OCI-LY7 (cell line): ENCODE data around the gene SPATA21. TPM values are rescaled to one million over a fixed set of nuclear protein-coding genes. Genes with fewer than 3 reads are reported as not detected.

Experiments used
- BruUV-seq: library from RNA; stranded (reverse); fragments of 400-500 nt; replicated peaks from 2 replicates; lab custom pipeline; 2021; lab: Mats Ljungman, UMichigan
- CTCF ChIA-PET: fragments of 300-600 bp; sonication (Branson Sonifier 250); formaldehyde crosslinking; loops from one replicate; lab custom pipeline; 2022; ENCODE audit warnings: antibody characterized with exemption; ENCODE audit not compliant: unreplicated experiment; lab: Charles Lee
- POLR2A ChIA-PET: fragments of 300-600 bp; sonication (Branson Sonifier 250); formaldehyde crosslinking; loops from one replicate; lab custom pipeline; 2022; ENCODE audit warnings: antibody characterized with exemption; lab: Charles Lee
- DNase-seq: peaks from one replicate; pipeline ENCODE4 v3.0.0-alpha.2; 2015; ENCODE audit warnings: low spot score
- H2AFZ ChIP-seq: fragments of 200-600 bp; sonication (generic), shearing (Covaris generic); 2 replicates; pipeline ENCODE4 v1.6.1; 2014; ENCODE audit warnings: mild to moderate bottlenecking, antibody characterized with exemption, low read length, moderate library complexity
- H3K27ac ChIP-seq: fragments of 200-600 bp; sonication (generic); 2 replicates; pipeline ENCODE4 v1.5.1; 2014; ENCODE audit warnings: mixed run types, low read depth, mild to moderate bottlenecking, moderate library complexity, low read length, inconsistent platforms; ENCODE audit not compliant: poor library complexity, severe bottlenecking
- H3K36me3 ChIP-seq: fragments of 200-600 bp; sonication (generic); 2 replicates; pipeline ENCODE4 v1.6.1; 2014; ENCODE audit warnings: mild to moderate bottlenecking, antibody characterized with exemption, low read length, moderate library complexity, mixed read lengths; ENCODE audit not compliant: insufficient read depth
- H3K4me1 ChIP-seq: fragments of 200-600 bp; sonication (generic); 2 replicates; pipeline ENCODE4 v1.5.1; 2014; ENCODE audit warnings: mild to moderate bottlenecking, low read length; ENCODE audit not compliant: insufficient read depth, poor library complexity, severe bottlenecking
- H3K4me2 ChIP-seq: fragments of 200-600 bp; sonication (generic); 2 replicates; pipeline ENCODE4 v1.6.1; 2014; ENCODE audit warnings: mild to moderate bottlenecking, low read length
- H3K4me3 ChIP-seq: fragments of 200-600 bp; sonication (generic); 2 replicates; pipeline ENCODE4 v1.5.1; 2014; ENCODE audit warnings: mild to moderate bottlenecking, low read depth, low read length; ENCODE audit not compliant: poor library complexity, severe bottlenecking
- H3K79me2 ChIP-seq: fragments of 200-600 bp; sonication (generic); 2 replicates; pipeline ENCODE4 v1.6.1; 2016; ENCODE audit warnings: low read depth, mild to moderate bottlenecking, low read length, moderate library complexity, mixed read lengths; ENCODE audit not compliant: insufficient read depth
- H3K9me2 ChIP-seq: fragments of 200-600 bp; sonication (generic); 2 replicates; pipeline ENCODE4 v1.6.1; 2016; ENCODE audit warnings: mild to moderate bottlenecking, low read length, mixed read lengths; ENCODE audit not compliant: insufficient read depth
- H3K9me3 ChIP-seq: fragments of 200-600 bp; sonication (generic); 2 replicates; pipeline ENCODE4 v1.6.1; 2014; ENCODE audit warnings: mild to moderate bottlenecking, mixed run types, low read length, mixed read lengths
- H4K20me1 ChIP-seq: fragments of 200-600 bp; sonication (generic); 2 replicates; pipeline ENCODE4 v1.6.1; 2014; ENCODE audit warnings: mild to moderate bottlenecking, antibody characterized with exemption, low read length, moderate library complexity, mixed read lengths; ENCODE audit not compliant: insufficient read depth
- EZH2phosphoT487 ChIP-seq: fragments of 200-600 bp; sonication (generic); IDR thresholded peaks from 2 replicates; pipeline ENCODE4 v1.6.1; 2018; ENCODE audit warnings: low read depth, borderline replicate concordance, mild to moderate bottlenecking, mixed run types, antibody characterized with exemption, low read length, moderate library complexity, mixed read lengths
- intact Hi-C: fragments of 100-400 bp; cut with micrococcal nuclease; formaldehyde crosslinking; loops from one replicate; pipeline ENCODE4 v1.10.0; 2022; ENCODE audit not compliant: unreplicated experiment
- total RNA-seq, 2 experiments: library from RNA; depleted of rRNA in 1 of 2; stranded (reverse); fragments of >200 nt in 1 of 2; shearing (Covaris generic) in 1 of 2; gene quantifications; 2 replicates each; pipeline ENCODE4 v1.2.3, GENCODE V29; 2014 to 2022
- TF ChIP-seq, protein P1 (sequence below): fragments of 200-600 bp; sonication (generic); conservative IDR thresholded peaks from 2 replicates; pipeline ENCODE4 v1.5.1; 2014; ENCODE audit warnings: mild to moderate bottlenecking, antibody characterized with exemption, low read length, moderate library complexity, mixed read lengths

The SPATA21 gene
- total RNA-seq, 2 experiments from 2014 or later, result 0.40 TPM; not detected in 1

DNA sequence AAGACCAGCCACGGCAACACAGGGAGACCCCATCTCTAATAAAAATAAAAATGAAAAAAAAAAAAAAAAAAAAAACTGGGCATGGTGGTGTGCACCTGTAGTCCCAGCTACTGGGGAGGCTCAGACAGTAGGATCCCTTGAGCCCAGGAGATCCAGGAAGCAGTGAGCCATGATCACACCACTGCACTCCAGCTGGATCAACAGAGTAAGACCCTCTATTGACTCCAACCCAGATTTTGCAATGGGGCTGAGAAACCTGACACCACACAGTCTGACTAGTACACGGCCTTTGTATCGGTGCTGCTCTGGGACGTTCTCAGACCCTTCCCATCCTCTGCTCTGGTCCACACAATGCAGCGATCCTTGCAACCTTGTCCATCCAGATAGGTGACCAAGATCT is 31.8 kb downstream of the SPATA21 start:
- no peak overlapping the region for H3K4me2 ChIP-seq
- intact Hi-C loops, result no loop called here
- no peak for DNase-seq
- no peak overlapping the region for H3K4me3 ChIP-seq
- BruUV-seq, result no TSS peak
- no peaks in the 10 kb centered on the region for H3K79me2 ChIP-seq
- no peaks in the 10 kb centered on the region for H3K4me1 ChIP-seq
- H3K36me3 ChIP-seq, result no peaks in the 10 kb centered on the region
- ChIA-PET CTCF (no interaction called here), POLR2A (no interaction called here)
- no peaks in the 10 kb centered on the region; the same call in 1 of the 2 replicates for H4K20me1 ChIP-seq
- TF ChIP-seq, protein P1, sequence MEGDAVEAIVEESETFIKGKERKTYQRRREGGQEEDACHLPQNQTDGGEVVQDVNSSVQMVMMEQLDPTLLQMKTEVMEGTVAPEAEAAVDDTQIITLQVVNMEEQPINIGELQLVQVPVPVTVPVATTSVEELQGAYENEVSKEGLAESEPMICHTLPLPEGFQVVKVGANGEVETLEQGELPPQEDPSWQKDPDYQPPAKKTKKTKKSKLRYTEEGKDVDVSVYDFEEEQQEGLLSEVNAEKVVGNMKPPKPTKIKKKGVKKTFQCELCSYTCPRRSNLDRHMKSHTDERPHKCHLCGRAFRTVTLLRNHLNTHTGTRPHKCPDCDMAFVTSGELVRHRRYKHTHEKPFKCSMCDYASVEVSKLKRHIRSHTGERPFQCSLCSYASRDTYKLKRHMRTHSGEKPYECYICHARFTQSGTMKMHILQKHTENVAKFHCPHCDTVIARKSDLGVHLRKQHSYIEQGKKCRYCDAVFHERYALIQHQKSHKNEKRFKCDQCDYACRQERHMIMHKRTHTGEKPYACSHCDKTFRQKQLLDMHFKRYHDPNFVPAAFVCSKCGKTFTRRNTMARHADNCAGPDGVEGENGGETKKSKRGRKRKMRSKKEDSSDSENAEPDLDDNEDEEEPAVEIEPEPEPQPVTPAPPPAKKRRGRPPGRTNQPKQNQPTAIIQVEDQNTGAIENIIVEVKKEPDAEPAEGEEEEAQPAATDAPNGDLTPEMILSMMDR, result no peak
- TF ChIP-seq EZH2phosphoT487, result no peak
- no peaks in the 10 kb centered on the region for H3K9me2 ChIP-seq
- H2AFZ ChIP-seq, result no peak overlapping the region
- H3K9me3 ChIP-seq, result no peaks in the 10 kb centered on the region
- no peak overlapping the region for H3K27ac ChIP-seq

GRCh38 chr1:16402742-16403141 is 34.5 kb downstream of the SPATA21 start:
- H3K4me2 ChIP-seq, result no peak overlapping the region
- TF ChIP-seq, protein P1, result no peak
- no peak for TF ChIP-seq EZH2phosphoT487
- BruUV-seq, result no TSS peak
- no peaks in the 10 kb centered on the region for H3K79me2 ChIP-seq
- H3K9me3 ChIP-seq, result no peaks in the 10 kb centered on the region
- no peak overlapping the region for H3K4me3 ChIP-seq
- intact Hi-C loops, result no loop called here
- ChIA-PET CTCF (no interaction called here), POLR2A (interaction anchor here (0.6 to 1.3 kb wide), 2 partner anchors 9 to 704 kb away, joined by 3 to 4 read pairs; no protein-coding TSS in a partner anchor)
- no peaks in the 10 kb centered on the region for H3K9me2 ChIP-seq
- DNase-seq, result no peak
- no peak overlapping the region for H2AFZ ChIP-seq
- H3K36me3 ChIP-seq, result peaks cover 5% of the 10 kb centered on the region
- H3K4me1 ChIP-seq, result no peaks in the 10 kb centered on the region
- no peak overlapping the region for H3K27ac ChIP-seq
- no peaks in the 10 kb centered on the region; the same call in 1 of the 2 replicates for H4K20me1 ChIP-seq

DNA sequence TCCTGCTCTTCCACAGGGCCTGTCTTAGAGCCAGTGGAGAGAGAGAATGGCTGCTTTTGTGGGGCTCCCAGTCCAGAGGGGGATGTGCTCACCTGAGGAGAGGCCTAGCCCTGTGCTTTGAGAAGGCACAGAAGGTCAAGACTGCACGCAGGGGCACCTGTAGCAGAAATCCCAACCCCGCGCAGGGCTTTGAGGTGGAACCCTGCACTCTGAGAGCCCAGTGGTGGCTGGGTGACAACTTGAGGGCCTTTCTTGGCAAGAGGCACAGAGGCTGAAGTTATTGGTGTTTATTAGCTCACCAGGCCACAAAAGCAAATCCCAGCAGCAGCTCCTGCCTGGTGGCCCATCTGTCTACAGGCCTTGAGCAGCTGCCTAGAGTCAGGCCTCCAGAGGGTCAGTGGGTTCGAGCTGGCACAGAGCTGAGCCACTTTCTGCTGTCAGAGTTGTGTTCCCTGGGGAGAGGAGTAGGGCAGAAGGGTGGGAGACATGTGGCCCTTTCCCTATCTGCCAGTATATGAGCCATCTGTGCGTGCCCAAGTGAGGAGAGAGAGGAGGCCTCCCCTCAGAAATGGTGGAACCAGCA is 38.8 kb downstream of the SPATA21 start:
- Histone ChIP-seq H3K79me2 (no peaks in the 10 kb centered on the region; the same call in 1 of the 2 replicates), H3K4me1 (no peaks in the 10 kb centered on the region), H2AFZ (no peak overlapping the region), H3K9me3 (no peaks in the 10 kb centered on the region), H3K4me2 (no peak overlapping the region), H3K36me3 (peaks cover 41% of the 10 kb centered on the region), H3K9me2 (no peaks in the 10 kb centered on the region), H3K4me3 (no peak overlapping the region), H3K27ac (no peak overlapping the region), H4K20me1 (no peaks in the 10 kb centered on the region; the same call in 1 of the 2 replicates)
- intact Hi-C loops, result no loop called here
- POLR2A ChIA-PET, result no interaction called here
- DNase-seq, result no peak
- BruUV-seq, result no TSS peak
- TF ChIP-seq, protein P1, result no peak
- TF ChIP-seq EZH2phosphoT487, result no peak
- CTCF ChIA-PET, result no interaction called here
